Stimulated activated CD8-positive, alpha-beta memory T cell treated with anti-CD3 and anti-CD28 coated beads, Interleukin-4, amount 100 ng/mL, for 48 hours (primary cell): ENCODE measurements around the gene SNX17.

Experiments used
- DNase-seq: peaks from one replicate; pipeline ENCODE4 v3.0.0-alpha.2; 2020

SNX17 gene

GRCh38 chr2:27369471-27370025 is 868 bp upstream of the SNX17 start:
- no peak for DNase-seq

DNA sequence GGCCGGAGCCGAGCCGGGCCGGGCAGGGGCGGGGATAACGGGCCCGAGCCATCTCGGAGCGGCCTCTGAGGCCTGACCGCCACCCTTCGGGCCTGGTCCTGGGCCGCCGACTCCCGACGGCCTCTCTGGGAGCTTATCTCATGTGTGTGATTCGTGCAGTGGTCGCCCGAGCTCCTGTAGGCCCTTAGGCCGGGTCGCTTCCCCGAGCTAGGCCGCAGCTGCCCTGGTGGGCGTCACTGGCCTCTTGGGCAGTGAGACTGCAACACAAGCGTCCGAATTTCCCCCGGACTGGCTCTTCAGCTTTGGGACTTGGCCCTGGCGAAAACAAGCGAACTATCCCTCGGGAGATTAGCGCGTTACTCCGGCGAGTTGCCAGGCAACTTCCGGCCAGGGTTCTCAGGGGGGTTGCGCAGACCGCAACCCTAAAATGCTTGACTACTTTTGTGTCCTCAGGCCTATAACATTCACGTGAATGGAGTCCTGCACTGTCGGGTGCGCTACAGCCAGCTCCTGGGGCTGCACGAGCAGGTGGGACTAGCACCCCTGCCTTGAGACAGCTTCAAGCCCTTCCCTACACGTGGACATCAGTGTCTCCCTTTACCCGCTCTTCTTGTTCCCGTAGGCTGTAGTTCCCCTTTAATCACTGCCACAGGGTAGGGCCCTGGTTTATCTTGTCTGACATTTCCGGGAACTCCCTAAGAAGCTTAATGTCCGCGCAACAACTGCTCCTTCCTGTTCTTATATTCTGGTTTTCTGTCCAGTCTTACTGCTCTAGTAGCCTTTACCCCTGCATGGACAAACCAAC is 602 bp downstream of the SNX17 start:
- DNase-seq, result peak; percentile 53

- no peak for DNase-seq
Observed at GRCh38 chr2:27372937-27373336, 2.5 kb downstream of the SNX17 start.

DNA sequence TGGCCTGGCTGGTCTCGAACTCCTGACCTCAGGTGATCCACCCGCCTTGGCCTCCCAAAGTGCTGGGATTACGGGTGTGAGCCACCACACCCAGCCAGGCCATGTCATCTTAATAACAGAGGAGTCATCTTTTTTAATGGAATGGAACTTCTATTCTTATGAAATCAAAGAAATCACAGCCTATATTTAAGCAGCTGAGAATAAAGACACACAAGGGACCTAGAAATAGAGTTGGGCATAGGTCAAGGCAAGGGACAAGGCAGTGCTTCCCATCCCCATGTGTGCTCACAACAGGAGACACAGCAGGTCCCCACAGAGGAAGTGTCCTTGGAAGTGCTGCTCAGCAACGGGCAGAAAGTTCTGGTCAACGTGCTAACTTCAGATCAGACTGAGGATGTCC is 3.2 kb downstream of the SNX17 start:
- no peak for DNase-seq

DNA sequence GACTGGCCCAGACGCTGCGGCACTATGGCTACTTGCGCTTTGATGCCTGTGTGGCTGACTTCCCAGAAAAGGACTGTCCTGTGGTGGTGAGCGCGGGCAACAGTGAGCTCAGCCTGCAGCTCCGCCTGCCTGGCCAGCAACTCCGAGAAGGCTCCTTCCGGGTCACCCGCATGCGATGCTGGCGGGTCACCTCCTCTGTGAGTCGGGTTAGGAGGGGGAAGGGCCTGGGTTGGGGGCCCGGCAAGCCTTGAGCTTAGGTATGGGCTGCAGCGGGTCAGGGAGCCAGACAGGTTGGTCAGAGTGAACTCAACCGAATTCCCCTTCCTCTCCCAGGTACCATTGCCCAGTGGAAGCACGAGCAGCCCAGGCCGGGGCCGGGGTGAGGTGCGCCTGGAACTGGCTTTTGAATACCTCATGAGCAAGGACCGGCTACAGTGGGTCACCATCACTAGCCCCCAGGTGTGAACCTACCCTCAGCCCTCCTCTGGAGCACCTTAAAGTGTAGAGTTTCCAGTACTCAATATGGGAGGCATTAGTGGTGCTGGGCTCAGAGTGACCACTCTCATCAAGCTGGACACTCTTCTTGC is 5.2 kb downstream of the SNX17 start:
- DNase-seq, result no peak

- no peak for DNase-seq
Observed at GRCh38 chr2:27376151-27376865, 5.9 kb downstream of the SNX17 start.

- DNase-seq, result no peak
Observed at GRCh38 chr2:27376866-27377617, 6.6 kb downstream of the SNX17 start.

GRCh38 chr2:27377618-27378095 is 7.2 kb downstream of the SNX17 start:
- DNase-seq, result no peak

- no peak for DNase-seq
Observed at GRCh38 chr2:27378096-27378808, 7.8 kb downstream of the SNX17 start.

GRCh38 chr2:27378809-27379290 is 8.4 kb downstream of the SNX17 start:
- DNase-seq, result no peak

DNA sequence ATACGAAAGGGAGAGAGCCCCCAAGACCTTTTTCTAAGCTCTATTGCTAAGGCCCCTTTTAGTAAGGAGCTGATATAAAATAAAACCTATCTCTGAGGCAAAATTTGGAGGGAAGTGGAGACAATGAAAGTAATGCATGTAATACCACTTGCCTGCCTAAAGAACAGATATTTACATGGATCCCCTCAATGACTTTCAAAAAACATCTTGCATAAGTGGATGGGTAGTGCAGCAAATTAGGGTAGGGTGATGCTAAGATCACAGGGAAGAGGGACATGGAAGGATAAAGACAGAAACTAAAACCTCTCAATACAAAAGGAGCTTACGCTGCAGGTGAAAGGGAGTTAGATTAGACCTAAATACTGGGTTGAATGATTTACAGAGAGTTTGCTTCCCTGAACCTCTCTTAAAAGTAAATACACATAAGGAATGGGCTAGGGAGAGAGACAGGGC is 9.0 kb downstream of the SNX17 start:
- DNase-seq, result no peak

DNA sequence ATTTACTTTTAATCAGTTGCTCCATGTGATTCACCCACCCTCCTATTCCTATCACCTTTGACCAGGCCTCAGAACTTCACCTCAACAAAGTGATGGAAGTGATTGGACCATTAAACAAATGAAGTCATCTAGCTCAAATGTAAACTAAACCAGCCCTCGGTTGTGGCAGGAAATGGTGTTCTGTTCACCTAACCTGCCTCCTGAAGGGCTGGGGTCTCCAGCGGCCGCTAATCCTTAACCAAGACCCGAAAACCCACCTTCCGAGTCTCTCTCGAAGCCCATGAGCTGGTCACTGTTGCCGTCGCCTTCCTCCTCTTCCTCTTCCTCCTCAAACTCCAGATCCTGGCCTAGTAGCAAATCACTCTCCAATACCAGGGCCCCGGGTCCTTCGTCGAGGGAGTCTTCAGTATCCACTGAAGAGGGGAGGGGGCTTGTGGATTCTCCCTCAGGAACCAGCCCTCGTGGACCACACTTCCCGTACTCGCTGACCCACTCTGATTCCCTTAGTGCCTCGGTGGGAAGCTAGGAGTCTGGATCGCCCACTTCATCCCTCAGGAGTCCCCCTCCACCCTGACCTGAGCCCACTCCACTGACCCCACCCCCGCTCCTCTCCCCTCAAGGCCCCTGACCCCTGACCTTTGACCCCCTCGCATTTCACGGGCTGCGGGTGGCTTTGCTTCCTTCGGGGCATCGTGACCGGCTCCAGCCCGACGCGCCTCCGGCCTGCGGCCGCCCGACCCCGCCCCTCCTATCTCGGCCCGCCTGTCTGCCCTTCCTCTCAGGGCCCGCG is 9.6 kb downstream of the SNX17 start:
- DNase-seq, result peak; percentile 75

DNA sequence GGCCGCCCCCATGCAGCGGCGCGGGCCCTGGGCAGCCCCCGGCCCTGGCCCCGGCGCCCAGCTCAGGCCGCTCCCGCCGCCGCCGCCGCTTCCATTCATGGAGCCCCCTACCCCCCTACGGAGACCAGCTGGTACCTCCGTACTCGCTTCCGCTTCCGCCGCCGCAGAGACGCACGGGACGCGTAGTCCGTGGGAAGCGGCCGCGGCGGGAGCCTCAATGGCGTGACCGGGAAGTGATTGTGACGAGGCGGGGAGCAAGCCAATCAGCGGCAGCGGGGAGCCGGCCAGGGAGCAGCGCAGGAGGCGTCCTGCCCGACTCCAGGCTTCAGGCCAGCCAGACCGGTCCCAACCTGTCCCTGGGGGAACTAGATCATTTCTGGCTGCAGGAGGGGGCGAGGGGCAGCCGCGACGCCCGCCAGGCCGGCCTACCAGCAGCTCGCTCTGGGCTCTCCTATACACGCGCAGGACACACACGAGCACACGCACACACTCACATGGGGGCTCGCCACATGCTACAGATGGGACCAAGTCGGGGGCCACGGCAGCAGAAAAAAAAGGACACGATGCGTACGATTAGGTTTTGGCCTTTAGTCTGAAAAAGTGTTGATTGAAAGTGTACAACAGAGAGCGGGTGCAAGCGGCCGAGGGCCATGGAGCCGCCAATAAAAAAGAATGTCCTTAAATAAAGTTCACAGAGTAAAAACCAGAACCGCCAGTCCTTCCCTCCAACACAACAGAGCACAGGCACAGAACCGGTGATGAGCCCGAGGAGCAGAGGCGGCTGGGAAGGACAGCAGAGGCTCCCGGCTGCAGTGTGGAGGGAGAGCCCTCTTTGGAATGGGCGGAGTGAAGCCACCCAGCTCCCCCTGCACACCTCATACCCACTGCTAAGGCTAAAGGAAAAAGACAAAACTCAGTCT is 10.5 kb downstream of the SNX17 start, which contains the start of gene ZNF513:
TSS of gene ZNF513 (minus strand) at position 109 of the 920 bp plus-strand sequence. CDS start 208 bp downstream, outside the sequence.
- DNase-seq, result peak; percentile 93

DNA sequence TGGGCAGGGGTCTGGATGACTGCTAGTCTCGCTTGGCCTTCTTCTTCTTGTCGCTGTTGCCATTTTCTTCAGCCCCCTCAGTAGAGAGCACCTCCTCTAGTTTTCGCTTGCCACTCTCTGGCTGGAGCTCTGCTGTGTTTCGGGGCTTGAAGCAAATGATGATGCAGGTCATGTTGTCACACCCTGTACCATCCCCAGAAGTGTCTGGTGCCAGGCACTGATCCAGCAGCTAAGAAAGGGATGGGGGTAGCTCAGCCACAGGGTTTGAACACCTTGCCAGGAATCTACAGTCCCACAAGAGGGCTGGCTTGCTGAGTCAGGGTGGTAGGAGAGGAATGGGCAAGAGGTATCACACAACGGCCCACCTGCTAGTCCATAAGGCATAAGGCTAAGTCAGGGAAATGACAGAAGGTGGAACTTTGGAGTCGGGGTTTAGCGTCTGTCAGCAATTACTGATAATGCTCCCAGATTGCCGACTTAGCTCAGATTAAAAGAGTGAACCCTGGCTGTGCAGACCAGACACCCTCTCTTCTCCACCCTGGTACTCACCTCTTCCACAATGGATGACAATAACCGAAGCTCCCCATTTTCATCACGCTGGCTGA is 11.3 kb downstream of the SNX17 start:
- no peak for DNase-seq

GRCh38 chr2:27390822-27391679 is 20.6 kb downstream of the SNX17 start:
- no peak for DNase-seq

DNA sequence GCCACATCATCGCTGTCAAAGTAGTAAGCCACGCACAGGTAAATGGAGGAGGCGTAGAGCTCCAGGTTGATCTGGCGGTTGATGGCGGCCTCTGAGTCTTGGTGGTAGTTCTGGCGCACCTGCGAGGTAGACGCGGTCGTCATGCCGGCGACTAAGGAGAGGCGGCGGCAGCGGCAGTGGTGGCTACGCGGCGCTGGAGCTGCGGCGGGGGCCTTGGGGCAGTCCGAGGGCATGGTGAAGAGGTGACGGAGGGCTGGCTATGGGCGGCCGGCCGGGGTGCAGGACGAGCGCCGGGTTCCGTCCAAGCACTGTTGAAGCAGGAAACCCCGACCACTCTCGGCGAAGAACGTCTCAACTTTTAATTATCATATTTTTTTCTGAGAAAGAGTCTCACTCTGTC is 22.8 kb downstream of the SNX17 start:
- no peak for DNase-seq

GRCh38 chr2:27398962-27399361 is 28.5 kb downstream of the SNX17 start:
- DNase-seq, result no peak
